Prostate gland (tissue), 2 donors: ENCODE measurements around the gene RAB35.

Source experiments
- POLR2A ChIP-seq: fragments of 450-650 bp; IDR thresholded peaks from one replicate; pipeline ENCODE4 v1.6.1; 2016; ENCODE audit warnings: antibody characterized with exemption, mild to moderate bottlenecking
- TF ChIP-seq, protein P1 (sequence below), 4 experiments: fragments of 200-600 bp in 2 of 4; fragments of 450-650 bp in 2 of 4; sonication (generic) in 2 of 4; IDR thresholded peaks; 1 replicate in 3 of 4; 2 replicates in 1 of 4; pipeline ENCODE4 v1.5.1; 2016 to 2019; ENCODE audit warnings: antibody characterized with exemption in 4 of 4, mild to moderate bottlenecking in 2 of 4, moderate library complexity in 2 of 4

DNA sequence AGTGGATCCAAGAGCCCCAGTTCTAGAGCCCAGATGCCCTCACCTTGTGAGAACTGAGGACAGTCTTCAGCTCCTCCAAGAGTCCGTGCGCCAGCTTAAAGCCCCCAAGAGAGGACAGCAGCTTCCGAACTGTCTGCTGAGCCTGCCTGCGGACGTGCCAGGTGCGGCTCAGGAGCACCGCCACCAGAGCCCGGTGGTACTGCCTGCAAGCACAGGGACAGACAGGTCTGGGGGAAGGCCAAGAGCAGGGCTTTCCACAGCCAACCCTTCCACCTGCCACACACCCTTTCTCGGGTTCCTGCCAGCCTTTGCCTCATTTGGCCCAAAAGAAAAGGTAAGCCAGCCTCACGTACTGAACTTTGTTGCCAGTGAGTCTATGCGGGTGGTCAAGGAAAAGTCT, 47.7 kb upstream of the RAB35 start:
- TF ChIP-seq, protein P1, sequence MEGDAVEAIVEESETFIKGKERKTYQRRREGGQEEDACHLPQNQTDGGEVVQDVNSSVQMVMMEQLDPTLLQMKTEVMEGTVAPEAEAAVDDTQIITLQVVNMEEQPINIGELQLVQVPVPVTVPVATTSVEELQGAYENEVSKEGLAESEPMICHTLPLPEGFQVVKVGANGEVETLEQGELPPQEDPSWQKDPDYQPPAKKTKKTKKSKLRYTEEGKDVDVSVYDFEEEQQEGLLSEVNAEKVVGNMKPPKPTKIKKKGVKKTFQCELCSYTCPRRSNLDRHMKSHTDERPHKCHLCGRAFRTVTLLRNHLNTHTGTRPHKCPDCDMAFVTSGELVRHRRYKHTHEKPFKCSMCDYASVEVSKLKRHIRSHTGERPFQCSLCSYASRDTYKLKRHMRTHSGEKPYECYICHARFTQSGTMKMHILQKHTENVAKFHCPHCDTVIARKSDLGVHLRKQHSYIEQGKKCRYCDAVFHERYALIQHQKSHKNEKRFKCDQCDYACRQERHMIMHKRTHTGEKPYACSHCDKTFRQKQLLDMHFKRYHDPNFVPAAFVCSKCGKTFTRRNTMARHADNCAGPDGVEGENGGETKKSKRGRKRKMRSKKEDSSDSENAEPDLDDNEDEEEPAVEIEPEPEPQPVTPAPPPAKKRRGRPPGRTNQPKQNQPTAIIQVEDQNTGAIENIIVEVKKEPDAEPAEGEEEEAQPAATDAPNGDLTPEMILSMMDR (IDR thresholded peaks at IDR 0.05), result no peak
- TF ChIP-seq POLR2A, result no peak
